SH-SY5Y (cell line): ENCODE results near the gene CST2.

Source experiments
- GATA2 ChIP-seq: IDR thresholded peaks from 2 replicates; pipeline ENCODE4 v1.6.1; 2011; ENCODE audit warnings: mild to moderate bottlenecking, low read depth, low read length
- GATA3 ChIP-seq: IDR thresholded peaks from 2 replicates; pipeline ENCODE4 v1.6.1; 2011; ENCODE audit warnings: low read depth, mild to moderate bottlenecking, low read length, moderate library complexity

DNA sequence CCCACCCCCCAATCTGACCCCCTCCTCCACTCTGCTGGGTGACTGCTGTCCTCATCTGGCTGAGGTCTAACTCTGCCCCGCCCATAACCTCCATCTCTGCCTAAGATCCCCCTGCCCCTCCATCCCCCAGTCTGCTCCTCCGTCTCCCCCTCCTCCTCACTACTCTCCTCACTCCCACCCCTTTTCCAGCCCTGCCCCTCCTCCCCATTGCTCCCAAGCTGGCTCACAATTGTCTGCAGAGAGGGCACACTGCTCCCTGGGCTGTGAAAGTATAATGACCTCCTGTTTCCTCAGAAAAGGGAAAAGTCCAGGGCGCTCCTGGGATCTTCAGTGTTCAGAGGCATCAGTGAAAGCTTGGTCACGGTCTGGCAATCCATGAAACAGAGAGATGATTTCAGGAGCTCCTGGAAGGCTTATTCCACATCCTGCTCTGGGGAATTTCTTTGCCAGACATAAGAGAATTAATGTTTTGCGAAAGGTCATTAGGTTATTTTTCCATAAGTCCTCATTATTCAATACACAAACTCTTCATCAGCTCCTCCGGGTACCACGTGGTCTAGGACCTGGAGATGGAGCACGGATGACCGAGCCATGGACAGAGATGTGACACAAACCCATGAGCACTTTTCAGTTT, 31.6 kb upstream of the CST2 start:
- TF ChIP-seq GATA2 = no peak
- TF ChIP-seq GATA3 = no peak
